ENCODE data around the gene HPS4. TPM values are rescaled to one million over a fixed set of nuclear protein-coding genes. Genes with fewer than 3 reads are reported as not detected.

The HPS4 gene
- total and polyA plus RNA-seq, 3 donors from 2014 or later, result 68.8 to 110 (median 103) TPM

GRCh38 chr22:26464312-26464711 lies 19.3 kb downstream of the HPS4 start:
- Histone ChIP-seq H3K4me1 (peaks cover 23% of the 10 kb centered on the region), H3K4me3 (no peak overlapping the region), H3K9me3 (no peaks in the 10 kb centered on the region), H3K36me3 (ENCODE audit: low read depth, missing control alignments) (no peaks in the 10 kb centered on the region), H3K27ac (peak overlapping the region in 1 of 2 donors; percentile 0), H3K27me3 (no peaks in the 10 kb centered on the region)
- DNase-seq, result peak; percentile 18
- TF ChIP-seq CTCF (IDR thresholded peaks at IDR 0.05) (no peak), POLR2A (IDR thresholded peaks at IDR 0.05) (no peak)
- 57 to 77% methylated on average over 4 to 7 of the region's 7 CpGs for WGBS, 2 donors
- intact Hi-C loops (cut with DNase I; ENCODE audit: low total_unique reads), result no loop called here

GRCh38 chr22:26463688-26464087 lies 19.9 kb downstream of the HPS4 start:
- TF ChIP-seq CTCF (IDR thresholded peaks at IDR 0.05), result no peak
- no peak for TF ChIP-seq POLR2A (IDR thresholded peaks at IDR 0.05)
- 33 to 53% methylated on average over 6 to 9 of the region's 9 CpGs for WGBS, 2 donors
- no peaks in the 10 kb centered on the region for H3K36me3 ChIP-seq (ENCODE audit: low read depth, missing control alignments)
- H3K27me3 ChIP-seq, result no peaks in the 10 kb centered on the region
- peak overlapping the region in 1 of 2 donors; percentile 0 for H3K27ac ChIP-seq
- DNase-seq, result peak; percentile 29
- H3K9me3 ChIP-seq, result no peaks in the 10 kb centered on the region
- no peak overlapping the region for H3K4me3 ChIP-seq
- H3K4me1 ChIP-seq, result peaks cover 23% of the 10 kb centered on the region
- intact Hi-C loops (cut with DNase I; ENCODE audit: low total_unique reads), result no loop called here

GRCh38 chr22:26463101-26463661 lies 20.4 kb downstream of the HPS4 start:
- peak; percentile 76 for DNase-seq
- WGBS, 2 donors, result 44 to 73% methylated on average over 7 to 10 of the region's 10 CpGs
- H3K4me3 ChIP-seq, result no peak overlapping the region
- no peak for TF ChIP-seq POLR2A (IDR thresholded peaks at IDR 0.05)
- no peak for TF ChIP-seq CTCF (IDR thresholded peaks at IDR 0.05)
- no peaks in the 10 kb centered on the region for H3K9me3 ChIP-seq
- no peaks in the 10 kb centered on the region for H3K36me3 ChIP-seq (ENCODE audit: low read depth, missing control alignments)
- H3K27me3 ChIP-seq, result no peaks in the 10 kb centered on the region
- H3K4me1 ChIP-seq, result peaks cover 23% of the 10 kb centered on the region
- H3K27ac ChIP-seq, result peak overlapping the region in 1 of 2 donors; percentile 5
- intact Hi-C loops (cut with DNase I; ENCODE audit: low total_unique reads), result no loop called here

- Histone ChIP-seq H3K4me1 (peaks cover 23% of the 10 kb centered on the region), H3K4me3 (no peak overlapping the region), H3K36me3 (ENCODE audit: low read depth, missing control alignments) (no peaks in the 10 kb centered on the region), H3K9me3 (no peaks in the 10 kb centered on the region), H3K27me3 (no peaks in the 10 kb centered on the region), H3K27ac (peak overlapping the region in 1 of 2 donors; percentile 5)
- intact Hi-C loops (cut with DNase I; ENCODE audit: low total_unique reads), result no loop called here
- no peak for TF ChIP-seq POLR2A (IDR thresholded peaks at IDR 0.05)
- no peak for TF ChIP-seq CTCF (IDR thresholded peaks at IDR 0.05)
- 72 to 75% methylated on average over 3 of the region's 3 CpGs for WGBS, 2 donors
- no peak for DNase-seq
Measured at GRCh38 chr22:26462641-26463040, 20.9 kb downstream of the HPS4 start.

GRCh38 chr22:26462051-26462450 lies 21.5 kb downstream of the HPS4 start:
- WGBS, 2 donors, result 84 to 88% methylated on average over 5 of the region's 5 CpGs
- TF ChIP-seq CTCF (IDR thresholded peaks at IDR 0.05) (no peak), POLR2A (IDR thresholded peaks at IDR 0.05) (no peak)
- intact Hi-C loops (cut with DNase I; ENCODE audit: low total_unique reads), result no loop called here
- no peaks in the 10 kb centered on the region for H3K27me3 ChIP-seq
- no peak overlapping the region for H3K4me3 ChIP-seq
- H3K36me3 ChIP-seq (ENCODE audit: low read depth, missing control alignments), result no peaks in the 10 kb centered on the region
- no peak overlapping the region for H3K27ac ChIP-seq
- DNase-seq, result no peak
- H3K9me3 ChIP-seq, result no peaks in the 10 kb centered on the region
- H3K4me1 ChIP-seq, result peaks cover 23% of the 10 kb centered on the region
